A673 (cell line): ENCODE measurements around the gene PSMB2. TPM values are rescaled to one million over a fixed set of nuclear protein-coding genes. Genes with fewer than 3 reads are reported as not detected.

Experiments used
- BruUV-seq: library from RNA; stranded (reverse); fragments of 400-500 nt; replicated peaks from 2 replicates; lab custom pipeline; 2021; lab: Mats Ljungman, UMichigan
- CTCF ChIA-PET: fragments of 300-600 bp; sonication (Branson Sonifier 250); formaldehyde crosslinking; loops from one replicate; lab custom pipeline; 2022; ENCODE audit warnings: antibody characterized with exemption; lab: Charles Lee
- POLR2A ChIA-PET: fragments of 300-600 bp; sonication (Branson Sonifier 250); formaldehyde crosslinking; loops from one replicate; lab custom pipeline; 2022; ENCODE audit warnings: antibody characterized with exemption; ENCODE audit not compliant: low non-redundant PET; lab: Charles Lee
- DNase-seq: peaks from one replicate; pipeline ENCODE4 v3.0.0-alpha.2; 2015; ENCODE audit warnings: low spot score
- H3K27ac ChIP-seq: fragments of 200-600 bp; sonication (generic); 2 replicates; pipeline ENCODE4 v1.5.1; 2016; ENCODE audit warnings: mixed run types, low read depth, mild to moderate bottlenecking, mixed read lengths, antibody characterized with exemption, low read length; ENCODE audit not compliant: poor library complexity, severe bottlenecking
- H3K27me3 ChIP-seq: fragments of 200-600 bp; sonication (generic); replicated peaks from 2 replicates; pipeline ENCODE4 v1.6.1; 2017; ENCODE audit warnings: mixed run types, low read depth, mild to moderate bottlenecking, mixed read lengths, antibody characterized with exemption, low read length; ENCODE audit not compliant: insufficient read depth, poor library complexity
- H3K36me3 ChIP-seq: fragments of 200-600 bp; sonication (generic); 2 replicates; pipeline ENCODE4 v1.6.1; 2016; ENCODE audit warnings: mixed run types, mild to moderate bottlenecking, mixed read lengths, antibody characterized with exemption, low read length; ENCODE audit not compliant: insufficient read depth, poor library complexity, severe bottlenecking
- H3K4me1 ChIP-seq: fragments of 200-600 bp; sonication (generic); 2 replicates; pipeline ENCODE4 v1.6.1; 2017; ENCODE audit warnings: mixed run types, mild to moderate bottlenecking, mixed read lengths, antibody characterized with exemption, low read length; ENCODE audit not compliant: insufficient read depth, poor library complexity, severe bottlenecking
- H3K4me3 ChIP-seq: fragments of 200-600 bp; sonication (generic); 2 replicates; pipeline ENCODE4 v1.5.1; 2016; ENCODE audit warnings: low read depth, mixed run types, mild to moderate bottlenecking, mixed read lengths, low read length; ENCODE audit not compliant: poor library complexity, severe bottlenecking
- H3K9me3 ChIP-seq: fragments of 200-600 bp; sonication (generic); 2 replicates; pipeline ENCODE4 v1.6.1; 2016; ENCODE audit warnings: mixed run types, low read depth, mild to moderate bottlenecking, mixed read lengths, antibody characterized with exemption, low read length; ENCODE audit not compliant: poor library complexity, severe bottlenecking
- EZH2 ChIP-seq: fragments of 200-600 bp; sonication (generic); IDR thresholded peaks from 2 replicates; pipeline ENCODE4 v1.6.1; 2017; ENCODE audit warnings: borderline replicate concordance, low read depth, mild to moderate bottlenecking, mixed read lengths, antibody characterized with exemption, low read length; ENCODE audit not compliant: poor library complexity, severe bottlenecking
- intact Hi-C: fragments of 100-400 bp; cut with micrococcal nuclease; formaldehyde crosslinking; loops from one replicate; pipeline ENCODE4 v1.10.0; 2022; ENCODE audit not compliant: unreplicated experiment
- total RNA-seq: library from RNA; stranded (reverse); gene quantifications from 2 replicates; pipeline ENCODE4 v1.2.3, GENCODE V29; 2021
- TF ChIP-seq, protein P1 (sequence below): fragments of 300-800, 200-600 bp; sonication (generic); conservative IDR thresholded peaks from 2 replicates; pipeline ENCODE4 v1.5.1; 2017; ENCODE audit warnings: low read depth, mild to moderate bottlenecking, antibody characterized with exemption, low read length, moderate library complexity, mixed read lengths

Gene PSMB2
- total RNA-seq, 1 experiment from 2014 or later, result 169 TPM

DNA sequence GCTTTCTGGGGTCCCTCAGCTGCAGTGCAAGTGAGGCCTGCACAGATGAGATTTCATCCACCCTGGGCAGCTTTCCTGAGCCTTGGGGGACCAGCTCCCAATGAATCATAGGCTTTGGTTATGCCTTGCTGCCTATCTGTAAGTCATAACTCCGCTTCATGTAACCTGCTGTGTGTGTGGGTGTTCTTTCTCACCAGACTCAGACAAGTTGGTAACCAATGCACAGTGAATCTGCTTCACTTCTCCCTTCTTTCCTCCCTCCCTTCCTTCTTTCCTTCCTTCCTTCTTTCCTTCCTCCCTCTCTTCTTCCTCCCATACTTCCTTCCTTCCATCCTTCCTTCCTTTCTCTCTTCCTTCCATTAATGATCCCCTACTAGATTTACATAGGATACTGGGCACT lies 34.4 kb upstream of the PSMB2 start:
- DNase-seq, result peak; percentile 39
- TF ChIP-seq EZH2, result no peak
- TF ChIP-seq, protein P1, sequence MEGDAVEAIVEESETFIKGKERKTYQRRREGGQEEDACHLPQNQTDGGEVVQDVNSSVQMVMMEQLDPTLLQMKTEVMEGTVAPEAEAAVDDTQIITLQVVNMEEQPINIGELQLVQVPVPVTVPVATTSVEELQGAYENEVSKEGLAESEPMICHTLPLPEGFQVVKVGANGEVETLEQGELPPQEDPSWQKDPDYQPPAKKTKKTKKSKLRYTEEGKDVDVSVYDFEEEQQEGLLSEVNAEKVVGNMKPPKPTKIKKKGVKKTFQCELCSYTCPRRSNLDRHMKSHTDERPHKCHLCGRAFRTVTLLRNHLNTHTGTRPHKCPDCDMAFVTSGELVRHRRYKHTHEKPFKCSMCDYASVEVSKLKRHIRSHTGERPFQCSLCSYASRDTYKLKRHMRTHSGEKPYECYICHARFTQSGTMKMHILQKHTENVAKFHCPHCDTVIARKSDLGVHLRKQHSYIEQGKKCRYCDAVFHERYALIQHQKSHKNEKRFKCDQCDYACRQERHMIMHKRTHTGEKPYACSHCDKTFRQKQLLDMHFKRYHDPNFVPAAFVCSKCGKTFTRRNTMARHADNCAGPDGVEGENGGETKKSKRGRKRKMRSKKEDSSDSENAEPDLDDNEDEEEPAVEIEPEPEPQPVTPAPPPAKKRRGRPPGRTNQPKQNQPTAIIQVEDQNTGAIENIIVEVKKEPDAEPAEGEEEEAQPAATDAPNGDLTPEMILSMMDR, result no peak
- intact Hi-C loops, result no loop called here
- Histone ChIP-seq H3K4me3 (no peak overlapping the region), H3K27me3 (no peaks in the 10 kb centered on the region), H3K36me3 (no peaks in the 10 kb centered on the region), H3K27ac (no peak overlapping the region), H3K4me1 (no peaks in the 10 kb centered on the region), H3K9me3 (no peaks in the 10 kb centered on the region)
- ChIA-PET POLR2A (no interaction called here), CTCF (no interaction called here)
- BruUV-seq, result no TSS peak

DNA sequence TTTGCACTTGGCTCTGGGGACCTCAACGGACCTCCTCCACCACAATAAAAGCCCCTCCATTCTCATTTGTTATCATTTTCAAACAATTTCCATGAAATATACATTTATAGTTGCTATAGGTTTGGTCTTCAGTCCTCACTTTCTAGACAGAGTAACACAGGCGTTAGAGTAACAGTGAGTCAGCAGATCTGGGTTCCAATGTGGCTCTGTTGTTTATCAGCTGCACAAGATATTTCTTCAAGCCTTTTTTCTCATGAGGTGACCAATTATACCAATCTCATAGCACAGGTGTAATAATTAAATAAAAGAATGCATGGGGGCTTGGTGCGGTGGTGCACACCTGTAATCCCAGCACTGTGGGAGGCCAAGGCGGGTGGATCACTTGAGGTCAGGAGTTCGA lies 32.8 kb upstream of the PSMB2 start:
- Histone ChIP-seq H3K4me3 (no peak overlapping the region), H3K27ac (no peak overlapping the region), H3K36me3 (no peaks in the 10 kb centered on the region), H3K27me3 (no peaks in the 10 kb centered on the region), H3K9me3 (no peaks in the 10 kb centered on the region), H3K4me1 (no peaks in the 10 kb centered on the region)
- POLR2A ChIA-PET, result no interaction called here
- intact Hi-C loops, result no loop called here
- BruUV-seq, result no TSS peak
- DNase-seq, result no peak
- CTCF ChIA-PET, result no interaction called here
- TF ChIP-seq, protein P1, result no peak
- TF ChIP-seq EZH2, result no peak

DNA sequence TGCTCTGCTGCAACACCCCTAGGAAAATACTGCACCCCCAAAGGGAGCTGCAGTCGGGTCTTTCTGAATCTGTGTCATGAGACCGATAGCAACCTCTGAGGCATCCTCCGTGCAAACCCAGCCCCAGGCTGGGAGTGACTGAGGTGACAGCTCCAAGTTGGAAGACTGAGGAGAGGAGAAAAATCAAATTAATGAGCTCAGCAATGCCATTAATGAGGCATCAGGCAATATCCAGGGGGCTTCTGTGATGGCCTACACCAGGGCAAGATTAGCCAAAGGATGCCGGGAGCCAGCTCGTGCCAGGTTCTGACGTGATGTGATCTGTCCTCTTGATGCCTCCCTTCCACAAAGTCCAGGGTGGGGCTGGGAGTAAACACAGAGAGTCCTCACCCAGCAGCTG lies 30.8 kb upstream of the PSMB2 start:
- CTCF ChIA-PET, result no interaction called here
- no peak for DNase-seq
- intact Hi-C loops, result no loop called here

More for the DNA sequence above, 30.8 kb upstream of the PSMB2 start:
- Histone ChIP-seq H3K9me3 (no peaks in the 10 kb centered on the region), H3K4me3 (no peak overlapping the region), H3K27ac (no peak overlapping the region), H3K36me3 (no peaks in the 10 kb centered on the region), H3K27me3 (no peaks in the 10 kb centered on the region), H3K4me1 (no peaks in the 10 kb centered on the region)
- TF ChIP-seq EZH2, result no peak
- TF ChIP-seq, protein P1, result no peak
- no TSS peak for BruUV-seq
- POLR2A ChIA-PET, result no interaction called here
